H1 (cell line): ENCODE data around the gene MED12L.

Source experiments
- BCL11A ChIP-seq, 2 experiments: IDR thresholded peaks; one replicate each; pipeline ENCODE4 v1.6.1; 2011; ENCODE audit warnings: low read depth in 2 of 2, low read length in 2 of 2, mild to moderate bottlenecking in 2 of 2
- CTCF ChIP-seq, 3 experiments: IDR thresholded peaks; 1 replicate in 2 of 3; 2 replicates in 1 of 3; pipeline versions ENCODE4 v1.5.1 to v1.6.1; 2011; ENCODE audit warnings: low read length in 3 of 3, mild to moderate bottlenecking in 3 of 3, inconsistent platforms in 2 of 3, low read depth in 1 of 3, moderate library complexity in 1 of 3; ENCODE audit not compliant: insufficient read depth in 1 of 3; ENCODE audit errors: control extremely low read depth in 1 of 3
- EP300 ChIP-seq, 2 experiments: IDR thresholded peaks; 1 replicate in 1 of 2; 2 replicates in 1 of 2; pipeline ENCODE4 v1.6.1; 2011 to 2012; ENCODE audit warnings: low read depth in 2 of 2, low read length in 2 of 2, mild to moderate bottlenecking in 2 of 2, borderline replicate concordance in 1 of 2, inconsistent platforms in 1 of 2, moderate library complexity in 1 of 2
- JUND ChIP-seq: IDR thresholded peaks from 2 replicates; pipeline ENCODE4 v1.6.1; 2011; ENCODE audit warnings: mild to moderate bottlenecking, improper control_type of control experiment, low read length
- MAFK ChIP-seq: IDR thresholded peaks from 2 replicates; pipeline ENCODE4 v1.6.1; 2012; ENCODE audit warnings: low read depth, mild to moderate bottlenecking, improper control_type of control experiment, low read length
- MAX ChIP-seq: IDR thresholded peaks from 2 replicates; pipeline ENCODE4 v1.6.1; 2012; ENCODE audit warnings: inconsistent platforms
- POLR2A ChIP-seq, 2 experiments: IDR thresholded peaks; 1 replicate in 1 of 2; 2 replicates in 1 of 2; pipeline ENCODE4 v1.6.1; 2011; ENCODE audit warnings: low read depth in 2 of 2, low read length in 2 of 2, mild to moderate bottlenecking in 2 of 2; ENCODE audit errors: control extremely low read depth in 1 of 2
- SRF ChIP-seq: IDR thresholded peaks from 2 replicates; pipeline ENCODE4 v1.6.1; 2011; ENCODE audit warnings: mild to moderate bottlenecking, low read depth, low read length, moderate library complexity
- TCF12 ChIP-seq: IDR thresholded peaks from 2 replicates; pipeline ENCODE4 v1.6.1; 2011; ENCODE audit warnings: low read depth, mild to moderate bottlenecking, low read length

DNA sequence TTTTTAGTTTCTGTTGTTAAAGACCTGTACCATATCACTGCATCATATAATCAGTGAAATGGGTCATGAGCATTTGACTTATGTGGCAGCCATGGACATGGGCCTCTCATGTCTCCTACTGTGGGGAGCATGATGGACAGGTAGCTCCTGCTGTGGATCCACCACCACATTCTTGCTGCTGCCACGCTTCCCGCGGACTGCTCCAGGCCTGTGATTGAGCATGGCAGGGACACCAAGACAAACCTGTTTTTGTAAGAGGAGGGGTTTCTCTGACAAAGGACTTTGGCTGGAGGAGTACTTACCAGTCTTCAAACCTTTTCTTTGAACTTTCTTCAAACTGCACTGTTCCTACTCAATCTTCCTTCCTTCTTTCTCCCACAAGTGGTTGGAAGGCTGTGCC lies 210.8 kb downstream of the MED12L start:
- TF ChIP-seq POLR2A (IDR thresholded peaks at IDR 0.05; ENCODE audit: control extremely low read depth in 1 of 2, low read depth in 2 of 2, low read length in 2 of 2), result no peak
- no peak for TF ChIP-seq CTCF (IDR thresholded peaks at IDR 0.05; ENCODE audit: control extremely low read depth in 1 of 3, insufficient read depth in 1 of 3, low read depth in 1 of 3, low read length in 3 of 3)
- no peak for TF ChIP-seq SRF
- TF ChIP-seq TCF12, result no peak
- TF ChIP-seq JUND, result no peak
- no peak for TF ChIP-seq BCL11A (IDR thresholded peaks at IDR 0.05; ENCODE audit: low read depth in 2 of 2, low read length in 2 of 2)
- no peak for TF ChIP-seq MAFK
- TF ChIP-seq MAX, result no peak
- TF ChIP-seq EP300 (IDR thresholded peaks at IDR 0.05; ENCODE audit: borderline replicate concordance in 1 of 2, low read depth in 2 of 2, low read length in 2 of 2), result no peak
